Right lung (tissue), 5 donors: ENCODE results near the gene ROM1. TPM values are rescaled to one million over a fixed set of nuclear protein-coding genes. Genes with fewer than 3 reads are reported as not detected.
"Not testable (repeated sequence)": the region's sequence is repeated elsewhere in the genome, so short reads cannot be mapped to it uniquely, and the experiment has no call there.

Experiments used
- DNase-seq, 2 donors: peaks; one replicate each; pipeline ENCODE4 v3.0.0-alpha.2; 2013
- polyA plus RNA-seq, 5 donors: library from polyadenylated mRNA; unstranded; fragments of 120-200 nt; gene quantifications; one replicate each; pipeline versions ENCODE4 v1.2.1 to v1.2.3, GENCODE V29; 2013; ENCODE audit warnings: inconsistent platforms in 1 of 5, low replicate concordance in 1 of 5; ENCODE audit not compliant: insufficient read length in 5 of 5, insufficient read depth in 1 of 5

ROM1 gene
- polyA plus RNA-seq, 5 donors, result 3.3 to 7.5 (median 4.8) TPM

- DNase-seq, result no peak
Observed at GRCh38 chr11:62647609-62648005, 34.5 kb downstream of the ROM1 start.

- no peak for DNase-seq
Observed at GRCh38 chr11:62648185-62648966, 35.3 kb downstream of the ROM1 start.

- no peak for DNase-seq
Observed at GRCh38 chr11:62648967-62649364, 35.9 kb downstream of the ROM1 start.

- no peak for DNase-seq
Observed at GRCh38 chr11:62649486-62649885, 36.4 kb downstream of the ROM1 start.

GRCh38 chr11:62650283-62650682, 37.2 kb downstream of the ROM1 start:
- DNase-seq, result not testable (repeated sequence)

GRCh38 chr11:62652161-62653006, 39.3 kb downstream of the ROM1 start:
- DNase-seq, result no peak

GRCh38 chr11:62654297-62654696, 41.2 kb downstream of the ROM1 start:
- no peak for DNase-seq

GRCh38 chr11:62656796-62657429, 43.9 kb downstream of the ROM1 start:
- DNase-seq, result no peak

- no peak for DNase-seq
Observed at GRCh38 chr11:62664405-62665074, 51.5 kb downstream of the ROM1 start.

Other genes with a start within 250 kb of the ROM1 start
- gene SCGB1A1, start 194.2 kb upstream of the ROM1 start, polyA plus RNA-seq, result 10 to 100 TPM in 4 of 5 donors, 1 to 10 TPM in 1; 3.8 to 59.5 (median 30.1) TPM
- gene AHNAK, start 66.5 kb upstream of the ROM1 start, polyA plus RNA-seq, result 100 to 1,000 TPM; 154 to 240 (median 173) TPM
- 1,000 to 10,000 TPM; 2,119 to 2,744 (median 2,318) TPM for gene EEF1G, start 39.4 kb upstream of the ROM1 start, polyA plus RNA-seq
- 10 to 100 TPM; 22.4 to 26.3 (median 25.0) TPM for gene TUT1, start 21.7 kb upstream of the ROM1 start, polyA plus RNA-seq
- gene MTA2, start 11.4 kb upstream of the ROM1 start, polyA plus RNA-seq, result 100 to 1,000 TPM in 1 of 5 donors, 10 to 100 TPM in 4; 88.1 to 103 (median 95.4) TPM
- gene EML3, start 482 bp upstream of the ROM1 start, polyA plus RNA-seq, result 10 to 100 TPM; 32.6 to 57.4 (median 49.5) TPM
- gene B3GAT3, start 8.7 kb downstream of the ROM1 start, polyA plus RNA-seq, result 10 to 100 TPM; 17.4 to 39.9 (median 26.4) TPM
- gene GANAB, start 33.4 kb downstream of the ROM1 start, polyA plus RNA-seq, result 100 to 1,000 TPM; 288 to 339 (median 312) TPM
- gene INTS5, start 40.0 kb downstream of the ROM1 start, polyA plus RNA-seq, result 10 to 100 TPM; 12.0 to 19.6 (median 14.3) TPM
- 10 to 100 TPM; 45.9 to 64.1 (median 52.8) TPM for gene C11orf98, start 52.0 kb downstream of the ROM1 start, polyA plus RNA-seq
- gene CSKMT, start 52.1 kb downstream of the ROM1 start, polyA plus RNA-seq, result 1 to 10 TPM; 4.8 to 9.0 (median 7.1) TPM
- 10 to 100 TPM in 1 of 5 donors, 1 to 10 TPM in 4; 5.0 to 10.8 (median 6.7) TPM for gene UQCC3, start 58.4 kb downstream of the ROM1 start, polyA plus RNA-seq
- gene LBHD1, start 59.0 kb downstream of the ROM1 start, polyA plus RNA-seq, result 1 to 10 TPM; 4.9 to 9.5 (median 8.8) TPM
- 100 to 1,000 TPM; 132 to 176 (median 145) TPM for gene UBXN1, start 65.8 kb downstream of the ROM1 start, polyA plus RNA-seq
- 1 to 10 TPM in 1 of 5 donors, under 1 TPM in 4; 0.37 to 1.3 (median 0.55) TPM for gene LRRN4CL, start 76.3 kb downstream of the ROM1 start, polyA plus RNA-seq
- gene BSCL2, start 94.2 kb downstream of the ROM1 start, polyA plus RNA-seq, result 10 to 100 TPM; 38.0 to 50.3 (median 45.9) TPM
- 1 to 10 TPM in 4 of 5 donors, under 1 TPM in 1; 0.73 to 1.7 (median 1.5) TPM for gene GNG3, start 94.4 kb downstream of the ROM1 start, polyA plus RNA-seq
- gene HNRNPUL2, start 114.2 kb downstream of the ROM1 start, polyA plus RNA-seq, result 10 to 100 TPM; 73.0 to 85.8 (median 81.9) TPM
- 10 to 100 TPM; 36.1 to 47.0 (median 37.1) TPM for gene TTC9C, start 115.2 kb downstream of the ROM1 start, polyA plus RNA-seq
- 1 to 10 TPM; 5.6 to 9.6 (median 7.0) TPM for gene ZBTB3, start 140.9 kb downstream of the ROM1 start, polyA plus RNA-seq
- gene POLR2G, start 148.3 kb downstream of the ROM1 start, polyA plus RNA-seq, result 100 to 1,000 TPM; 136 to 186 (median 153) TPM
- 10 to 100 TPM; 23.5 to 30.7 (median 25.7) TPM for gene TAF6L, start 158.1 kb downstream of the ROM1 start, polyA plus RNA-seq
- gene TMEM179B, start 174.1 kb downstream of the ROM1 start, polyA plus RNA-seq, result 10 to 100 TPM; 48.2 to 59.9 (median 51.2) TPM
- 10 to 100 TPM; 18.8 to 28.1 (median 21.0) TPM for gene TMEM223, start 178.7 kb downstream of the ROM1 start, polyA plus RNA-seq
- 100 to 1,000 TPM; 111 to 162 (median 134) TPM for gene NXF1, start 192.2 kb downstream of the ROM1 start, polyA plus RNA-seq
- 10 to 100 TPM; 46.7 to 58.3 (median 55.5) TPM for gene STX5, start 218.8 kb downstream of the ROM1 start, polyA plus RNA-seq
- gene TEX54, start 219.6 kb downstream of the ROM1 start, polyA plus RNA-seq, result under 1 TPM in 2 of 5 donors, not detected in 3; 0.34 to 0.37 TPM
- 10 to 100 TPM; 35.6 to 50.3 (median 42.9) TPM for gene WDR74, start 226.3 kb downstream of the ROM1 start, polyA plus RNA-seq